Fibroblast of lung (primary cell): ENCODE results near the gene LRRFIP1. TPM values are rescaled to one million over a fixed set of nuclear protein-coding genes. Genes with fewer than 3 reads are reported as not detected.

Source experiments
- DNase-seq, 2 donors: peaks; one replicate each; pipeline versions ENCODE4 v3.0.0 to v3.0.0-alpha.2; 2010; ENCODE audit warnings: low read depth in 2 of 2
- H2AFZ ChIP-seq: 2 replicates; pipeline ENCODE4 v1.5.1; 2012; ENCODE audit warnings: low read length, control low read depth, inconsistent platforms
- H3K27ac ChIP-seq: 2 replicates; pipeline ENCODE4 v1.5.1; 2011; ENCODE audit warnings: low read length, control low read depth; ENCODE audit not compliant: insufficient read depth
- H3K27me3 ChIP-seq: 2 replicates; pipeline ENCODE4 v1.5.1; 2011; ENCODE audit warnings: mild to moderate bottlenecking, low read length; ENCODE audit not compliant: control insufficient read depth, insufficient read depth
- H3K36me3 ChIP-seq: 2 replicates; pipeline ENCODE4 v1.5.1; 2011; ENCODE audit warnings: low read length; ENCODE audit not compliant: control insufficient read depth, insufficient read depth
- H3K4me1 ChIP-seq: 2 replicates; pipeline ENCODE4 v1.5.1; 2011; ENCODE audit warnings: low read length; ENCODE audit not compliant: control insufficient read depth, insufficient read depth; ENCODE audit errors: extremely low read depth
- H3K4me2 ChIP-seq: 2 replicates; pipeline ENCODE4 v1.5.1; 2011; ENCODE audit warnings: low read length, control low read depth; ENCODE audit not compliant: insufficient read depth; ENCODE audit errors: extremely low read depth
- H3K4me3 ChIP-seq, 4 experiments: fragments of 200-600 bp in 1 of 4; sonication (generic) in 1 of 4; replicated peaks in 1 of 4; 2 replicates each; pipeline ENCODE4 v1.5.1; 2011 to 2016; ENCODE audit warnings: low read length in 4 of 4, low read depth in 3 of 4, mild to moderate bottlenecking in 3 of 4, control low read depth in 2 of 4, inconsistent platforms in 1 of 4, mixed read lengths in 1 of 4; ENCODE audit not compliant: insufficient read depth in 1 of 4; ENCODE audit errors: control extremely low read depth in 1 of 4
- H3K79me2 ChIP-seq: 2 replicates; pipeline ENCODE4 v1.5.1; 2012; ENCODE audit warnings: mild to moderate bottlenecking, low read length, inconsistent platforms; ENCODE audit not compliant: control insufficient read depth, insufficient read depth
- H3K9ac ChIP-seq: 2 replicates; pipeline ENCODE4 v1.5.1; 2011; ENCODE audit warnings: mild to moderate bottlenecking, low read length, control low read depth; ENCODE audit not compliant: insufficient read depth
- H3K9me3 ChIP-seq: 2 replicates; pipeline ENCODE4 v1.5.1; 2012; ENCODE audit warnings: low read depth, low read length; ENCODE audit not compliant: control insufficient read depth, insufficient read depth
- H4K20me1 ChIP-seq: 2 replicates; pipeline ENCODE4 v1.5.1; 2011; ENCODE audit warnings: low read length; ENCODE audit not compliant: control insufficient read depth, insufficient read depth; ENCODE audit errors: extremely low read depth
- EZH2 ChIP-seq: IDR thresholded peaks from 2 replicates; pipeline ENCODE4 v1.5.1; 2012; ENCODE audit warnings: low read length, control low read depth, mild to moderate bottlenecking; ENCODE audit errors: missing control alignments
- polyA plus RNA-seq, 2 donors: library from polyadenylated mRNA; depleted of rRNA in 1 of 2; stranded (reverse) in 1 of 2; unstranded in 1 of 2; fragments of >200 nt; gene quantifications; 2 replicates each; pipeline ENCODE4 v1.2.1, GENCODE V29; 2011 to 2012; ENCODE audit warnings: missing spikeins in 1 of 2
- total RNA-seq: library from RNA; depleted of rRNA; stranded (reverse); fragments of >200 nt; gene quantifications from 2 replicates; pipeline ENCODE4 v1.2.1, GENCODE V29; 2014
- TF ChIP-seq, protein P1 (sequence below), 2 donors: IDR thresholded peaks in 1 of 2; conservative IDR thresholded peaks in 1 of 2; 1 replicate in 1 of 2; 2 replicates in 1 of 2; pipeline ENCODE4 v1.5.1; 2011 to 2012; ENCODE audit warnings: low read length in 2 of 2, control low read depth in 1 of 2, inconsistent platforms in 1 of 2, low read depth in 1 of 2, mild to moderate bottlenecking in 1 of 2

Gene LRRFIP1
- total and polyA plus RNA-seq, 2 donors (not counting 1 experiment from before 2014, with no cell fraction given), result 58.1 to 113 TPM

DNA sequence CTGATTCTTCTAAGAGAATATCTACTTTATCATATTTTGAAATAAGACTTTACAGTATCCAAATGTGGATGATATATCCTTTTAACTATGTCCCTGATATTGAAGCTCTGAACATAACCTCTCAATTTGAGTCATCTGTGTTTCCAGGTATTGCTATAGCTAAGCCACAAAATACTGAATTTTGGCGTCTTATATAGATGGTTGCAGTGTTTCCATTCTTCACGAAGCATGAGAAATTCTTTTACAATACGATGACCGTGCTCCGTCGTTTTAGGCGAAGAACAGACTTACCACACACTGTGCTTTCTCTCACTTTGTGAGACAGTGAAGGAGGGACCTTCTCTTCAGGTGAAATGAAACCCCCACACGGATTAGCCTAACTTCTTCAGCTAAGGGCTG is 45.3 kb downstream of the LRRFIP1 start:
- H3K27me3 ChIP-seq, result no peaks in the 10 kb centered on the region
- no peak overlapping the region for H3K9ac ChIP-seq
- DNase-seq, result no peak
- peaks cover 26% of the 10 kb centered on the region for H3K4me1 ChIP-seq
- no peaks in the 10 kb centered on the region for H4K20me1 ChIP-seq
- H3K36me3 ChIP-seq, result no peaks in the 10 kb centered on the region
- H3K79me2 ChIP-seq, result no peaks in the 10 kb centered on the region
- no peak overlapping the region for H3K27ac ChIP-seq
- no peak overlapping the region for H3K4me2 ChIP-seq
- H3K9me3 ChIP-seq, result no peaks in the 10 kb centered on the region
- H2AFZ ChIP-seq, result no peak overlapping the region
- TF ChIP-seq, protein P1, sequence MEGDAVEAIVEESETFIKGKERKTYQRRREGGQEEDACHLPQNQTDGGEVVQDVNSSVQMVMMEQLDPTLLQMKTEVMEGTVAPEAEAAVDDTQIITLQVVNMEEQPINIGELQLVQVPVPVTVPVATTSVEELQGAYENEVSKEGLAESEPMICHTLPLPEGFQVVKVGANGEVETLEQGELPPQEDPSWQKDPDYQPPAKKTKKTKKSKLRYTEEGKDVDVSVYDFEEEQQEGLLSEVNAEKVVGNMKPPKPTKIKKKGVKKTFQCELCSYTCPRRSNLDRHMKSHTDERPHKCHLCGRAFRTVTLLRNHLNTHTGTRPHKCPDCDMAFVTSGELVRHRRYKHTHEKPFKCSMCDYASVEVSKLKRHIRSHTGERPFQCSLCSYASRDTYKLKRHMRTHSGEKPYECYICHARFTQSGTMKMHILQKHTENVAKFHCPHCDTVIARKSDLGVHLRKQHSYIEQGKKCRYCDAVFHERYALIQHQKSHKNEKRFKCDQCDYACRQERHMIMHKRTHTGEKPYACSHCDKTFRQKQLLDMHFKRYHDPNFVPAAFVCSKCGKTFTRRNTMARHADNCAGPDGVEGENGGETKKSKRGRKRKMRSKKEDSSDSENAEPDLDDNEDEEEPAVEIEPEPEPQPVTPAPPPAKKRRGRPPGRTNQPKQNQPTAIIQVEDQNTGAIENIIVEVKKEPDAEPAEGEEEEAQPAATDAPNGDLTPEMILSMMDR (conservative IDR thresholded peaks at IDR 0.05 in 1 of 2, IDR thresholded peaks at IDR 0.05 in 1 of 2; ENCODE audit: low read depth in 1 of 2, low read length in 2 of 2), result no peak
- TF ChIP-seq EZH2, result no peak
- no peak overlapping the region for H3K4me3 ChIP-seq

- TF ChIP-seq EZH2, result no peak
- TF ChIP-seq, protein P1 (conservative IDR thresholded peaks at IDR 0.05 in 1 of 2, IDR thresholded peaks at IDR 0.05 in 1 of 2; ENCODE audit: low read depth in 1 of 2, low read length in 2 of 2), result peak; percentile 37 to 72
- H3K36me3 ChIP-seq, result no peaks in the 10 kb centered on the region
- peak; percentile 70 to 79 for DNase-seq
- no peak overlapping the region for H2AFZ ChIP-seq
- H3K27ac ChIP-seq, result peak overlapping the region; percentile 22
- peaks cover 28% of the 10 kb centered on the region for H3K4me1 ChIP-seq
- no peaks in the 10 kb centered on the region for H3K9me3 ChIP-seq
- H4K20me1 ChIP-seq, result no peaks in the 10 kb centered on the region
- H3K4me3 ChIP-seq, result no peak overlapping the region
- H3K4me2 ChIP-seq, result no peak overlapping the region
- H3K27me3 ChIP-seq, result no peaks in the 10 kb centered on the region
- H3K9ac ChIP-seq, result peak overlapping the region; percentile 29
- H3K79me2 ChIP-seq, result no peaks in the 10 kb centered on the region
These were observed 46.0 kb downstream of the LRRFIP1 start for GRCh38 chr2:237673130-237674001.

DNA sequence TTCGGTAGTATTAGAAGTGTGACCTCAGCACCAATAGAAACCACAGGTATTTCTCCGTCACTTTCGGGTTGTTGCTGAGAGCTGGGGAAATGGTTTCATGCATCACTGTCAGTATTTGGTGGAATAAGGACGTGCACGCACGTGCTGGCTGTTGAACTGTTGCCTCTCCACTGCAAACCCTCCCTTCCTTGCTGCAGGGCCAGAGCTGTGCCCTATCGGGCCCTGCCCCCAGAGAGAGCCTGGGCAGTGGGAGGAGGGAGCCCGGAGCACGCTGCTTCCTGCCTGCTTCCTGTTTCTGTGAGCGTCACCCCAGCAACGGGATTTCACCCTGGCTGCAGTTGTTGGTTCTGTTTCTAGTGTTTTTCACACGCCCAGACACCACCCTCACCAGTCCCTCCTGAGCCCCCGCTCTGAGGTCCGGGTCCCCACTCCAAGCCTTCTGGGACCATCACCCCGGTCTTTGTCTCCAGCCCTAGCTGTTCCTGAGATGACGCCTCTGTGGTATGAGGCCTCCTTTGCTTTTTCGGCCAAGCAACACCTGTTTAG is 47.4 kb downstream of the LRRFIP1 start:
- TF ChIP-seq, protein P1 (conservative IDR thresholded peaks at IDR 0.05 in 1 of 2, IDR thresholded peaks at IDR 0.05 in 1 of 2; ENCODE audit: low read depth in 1 of 2, low read length in 2 of 2), result peak in 1 of 2 donors; percentile 8
- TF ChIP-seq EZH2, result no peak
- DNase-seq, result peak; percentile 80 to 90
- no peaks in the 10 kb centered on the region for H3K27me3 ChIP-seq
- H3K27ac ChIP-seq, result peak overlapping the region; percentile 49
- no peak overlapping the region for H3K4me3 ChIP-seq
- peaks cover 24% of the 10 kb centered on the region for H3K4me1 ChIP-seq
- H3K79me2 ChIP-seq, result no peaks in the 10 kb centered on the region
- H2AFZ ChIP-seq, result no peak overlapping the region
- no peaks in the 10 kb centered on the region for H3K9me3 ChIP-seq
- no peaks in the 10 kb centered on the region for H3K36me3 ChIP-seq
- peak overlapping the region; percentile 21 for H3K9ac ChIP-seq
- H4K20me1 ChIP-seq, result no peaks in the 10 kb centered on the region
- H3K4me2 ChIP-seq, result peak overlapping the region; percentile 44
